GM12878 (cell line): Measurements from ENCODE around the gene RETREG1. TPM values are rescaled to one million over a fixed set of nuclear protein-coding genes. Genes with fewer than 3 reads are reported as not detected.
"Not testable (repeated sequence)": the region's sequence is repeated elsewhere in the genome, so short reads cannot be mapped to it uniquely, and the experiment has no call there.

ENCODE experiments used
- ATAC-seq: fragments of 200-7000 bp; cut with Tn5 transposase; 3 replicates; pipeline ENCODE4 v1.9.1; 2020; ENCODE audit warnings: mild to moderate bottlenecking, moderate library complexity
- BruUV-seq: library from RNA; stranded (reverse); fragments of 400-500 nt; replicated peaks from 2 replicates; lab custom pipeline; 2021; lab: Mats Ljungman, UMichigan
- CTCF ChIA-PET: fragments of 300-600 bp; sonication (Branson Sonifier 250); formaldehyde crosslinking; extraction: SDS; loops from one replicate; lab custom pipeline; 2021; ENCODE audit warnings: inconsistent platforms; lab: Yijun Ruan, JAX
- POLR2A ChIA-PET: fragments of 350-600 bp; formaldehyde crosslinking; extraction: SDS; loops from one replicate; lab custom pipeline; 2021; ENCODE audit warnings: inconsistent platforms; lab: Charles Lee
- RAD21 ChIA-PET: fragments of 300-600 bp; sonication (Branson Sonifier 250); formaldehyde crosslinking; loops from one replicate; lab custom pipeline; 2023; ENCODE audit warnings: antibody characterized with exemption; ENCODE audit not compliant: unreplicated experiment; lab: Charles Lee
- SMC1A ChIA-PET: fragments of 300-600 bp; sonication (Branson Sonifier 250); formaldehyde crosslinking; loops from one replicate; lab custom pipeline; 2023; ENCODE audit not compliant: unreplicated experiment, uncharacterized antibody; lab: Charles Lee
- DNase-seq: peaks from one replicate; pipeline ENCODE4 v3.0.0-alpha.2; 2011; ENCODE audit warnings: low read depth, low spot score
- FAIRE-seq: peaks from 3 replicates; lab custom pipeline; 2011; peaks lifted over from hg19 to GRCh38; lab: Jason Lieb, UNC
- H2AFZ ChIP-seq: 2 replicates; pipeline ENCODE4 v1.6.0; 2011; ENCODE audit warnings: low read depth, low read length, control low read depth; ENCODE audit not compliant: control insufficient read depth
- H3K27ac ChIP-seq: 2 replicates; pipeline ENCODE4 v1.5.1; 2011; ENCODE audit warnings: control low read depth; ENCODE audit not compliant: control insufficient read depth, insufficient read depth
- H3K27me3 ChIP-seq, 2 experiments: replicated peaks in 1 of 2; 2 replicates each; pipeline versions ENCODE4 v1.6.0 to v1.6.1; 2011; ENCODE audit warnings: low read length in 1 of 2; ENCODE audit not compliant: control insufficient read depth in 2 of 2, insufficient read depth in 2 of 2
- H3K36me3 ChIP-seq, 2 experiments: 2 replicates each; pipeline ENCODE4 v1.5.1; 2011; ENCODE audit warnings: low read length in 1 of 2; ENCODE audit not compliant: control insufficient read depth in 2 of 2, insufficient read depth in 2 of 2
- H3K4me1 ChIP-seq: 2 replicates; pipeline ENCODE4 v1.6.1; 2011; ENCODE audit warnings: mild to moderate bottlenecking, low read length, moderate library complexity, mixed read lengths; ENCODE audit not compliant: control insufficient read depth, insufficient read depth
- H3K4me2 ChIP-seq: 2 replicates; pipeline ENCODE4 v1.6.0; 2011; ENCODE audit warnings: control low read depth; ENCODE audit not compliant: control insufficient read depth, insufficient read depth
- H3K4me3 ChIP-seq: fragments of 200-600 bp; sonication (generic); 2 replicates; pipeline ENCODE4 v1.5.1; 2016
- H3K79me2 ChIP-seq: 2 replicates; pipeline ENCODE4 v1.6.0; 2011; ENCODE audit warnings: low read length; ENCODE audit not compliant: control insufficient read depth, insufficient read depth
- H3K9ac ChIP-seq: 2 replicates; pipeline ENCODE4 v1.8.0; 2011; ENCODE audit warnings: low read length, control low read depth, mixed read lengths; ENCODE audit not compliant: control insufficient read depth, insufficient read depth
- H3K9me3 ChIP-seq: replicated peaks from 3 replicates; pipeline ENCODE4 v1.5.1; 2011; ENCODE audit warnings: mild to moderate bottlenecking, low read length; ENCODE audit not compliant: control insufficient read depth, insufficient read depth
- H4K20me1 ChIP-seq: 2 replicates; pipeline ENCODE4 v1.6.0; 2011; ENCODE audit not compliant: control insufficient read depth, insufficient read depth
- CBFB ChIP-seq: IDR thresholded peaks from 2 replicates; pipeline ENCODE4 v1.6.1; 2016; ENCODE audit warnings: antibody characterized with exemption, low read depth
- MEF2A ChIP-seq: IDR thresholded peaks from 2 replicates; pipeline ENCODE4 v1.6.1; 2011; ENCODE audit warnings: low read depth, mild to moderate bottlenecking, low read length, moderate library complexity; ENCODE audit not compliant: insufficient read depth
- MYC ChIP-seq: IDR thresholded peaks from 2 replicates; pipeline ENCODE4 v1.6.1; 2011; ENCODE audit warnings: mild to moderate bottlenecking, low read length, moderate library complexity, inconsistent platforms; ENCODE audit not compliant: insufficient read depth, insufficient replicate concordance, insufficient read length, severe bottlenecking
- POLR2AphosphoS2 ChIP-seq: IDR thresholded peaks from 2 replicates; pipeline ENCODE4 v1.6.1; 2011; ENCODE audit warnings: low read depth, mild to moderate bottlenecking, low read length, improper control_type of control experiment, moderate library complexity
- RFX5 ChIP-seq: IDR thresholded peaks from 2 replicates; pipeline ENCODE4 v1.6.1; 2011; ENCODE audit warnings: low read depth, low read length, improper control_type of control experiment
- SIN3A ChIP-seq: IDR thresholded peaks from 2 replicates; pipeline ENCODE4 v1.6.1; 2012; ENCODE audit warnings: low read depth, low read length, improper control_type of control experiment
- SMAD5 ChIP-seq: IDR thresholded peaks from 2 replicates; pipeline ENCODE4 v1.6.1; 2016; ENCODE audit warnings: antibody characterized with exemption, low read depth
- SRF ChIP-seq, 2 experiments: IDR thresholded peaks; 2 replicates each; pipeline ENCODE4 v1.6.1; 2011; ENCODE audit warnings: low read depth in 2 of 2, low read length in 2 of 2, mild to moderate bottlenecking in 1 of 2, moderate library complexity in 1 of 2
- SUPT20H ChIP-seq: IDR thresholded peaks from 2 replicates; pipeline ENCODE4 v1.6.1; 2011; ENCODE audit warnings: low read depth, mild to moderate bottlenecking, low read length, moderate library complexity, borderline replicate concordance; ENCODE audit not compliant: control insufficient read depth
- TCF7 ChIP-seq: IDR thresholded peaks from 2 replicates; pipeline ENCODE4 v1.6.1; 2014; ENCODE audit warnings: antibody characterized with exemption, borderline replicate concordance
- YY1 ChIP-seq: IDR thresholded peaks from 2 replicates; pipeline ENCODE4 v1.6.1; 2011; ENCODE audit warnings: low read depth, mild to moderate bottlenecking, low read length
- ZNF207 ChIP-seq: fragments of 450-650 bp; IDR thresholded peaks from 2 replicates; pipeline ENCODE4 v1.6.1; 2014; ENCODE audit warnings: antibody characterized with exemption, mild to moderate bottlenecking, borderline replicate concordance
- WGBS: methylation state at CpG from one replicate; pipeline ENCODE4 v1.1.6; 2016; ENCODE audit warnings: low lambda C conversion rate; ENCODE audit not compliant: insufficient replicate concordance, insufficient coverage; ENCODE audit errors: missing lambda C conversion rate; 5-methylcytosine and 5-hydroxymethylcytosine counted together
- in situ Hi-C: fragments of 300-500 bp; cut with MboI; formaldehyde crosslinking; loops from 9 replicates; pipeline ENCODE4 v1.14.3; 2018; ENCODE audit warnings: mixed read lengths
- intact Hi-C: fragments of 100-400 bp; cut with micrococcal nuclease; formaldehyde crosslinking; loops from one replicate; pipeline ENCODE4 v1.14.2; 2022; ENCODE audit not compliant: unreplicated experiment
- polyA plus RNA-seq, 11 experiments: library from polyadenylated mRNA; depleted of rRNA in 4 of 11; unstranded in 6 of 11; stranded (reverse) in 5 of 11; fragments of >200 nt; fragmentation: Nextera tagmentation in 4 of 11; fragmentation: Illumina TruSeq in 1 of 11; extraction: Ambion mirVana in 4 of 11; extraction: Trizol in 1 of 11; gene quantifications; 1 replicate in 1 of 11; 2 replicates in 10 of 11; pipeline versions ENCODE4 v1.2.1 to v1.2.3, GENCODE V29; 2011 to 2016; ENCODE audit warnings: inconsistent platforms in 2 of 11, missing spikeins in 2 of 11, low read depth in 1 of 11
- total RNA-seq, 4 experiments: library from RNA; depleted of rRNA in 3 of 4; stranded (reverse); fragments of >200 nt in 3 of 4; fragmentation: Illumina TruSeq in 1 of 4; extraction: Trizol in 1 of 4; gene quantifications; 2 replicates each; pipeline versions ENCODE4 v1.2.1 to v1.2.3, GENCODE V29; 2013 to 2021
- TF ChIP-seq, protein P1 (sequence below): IDR thresholded peaks from 2 replicates; pipeline ENCODE4 v1.6.1; 2011; ENCODE audit warnings: mild to moderate bottlenecking, low read depth, low read length, moderate library complexity; ENCODE audit not compliant: insufficient replicate concordance

Gene RETREG1
- total and polyA plus RNA-seq, 10 of the 15 experiments (the other 5 are each of a cell fraction or from before 2014, with no cell fraction given): 3.9 to 8.9 (median 6.4) TPM

DNA sequence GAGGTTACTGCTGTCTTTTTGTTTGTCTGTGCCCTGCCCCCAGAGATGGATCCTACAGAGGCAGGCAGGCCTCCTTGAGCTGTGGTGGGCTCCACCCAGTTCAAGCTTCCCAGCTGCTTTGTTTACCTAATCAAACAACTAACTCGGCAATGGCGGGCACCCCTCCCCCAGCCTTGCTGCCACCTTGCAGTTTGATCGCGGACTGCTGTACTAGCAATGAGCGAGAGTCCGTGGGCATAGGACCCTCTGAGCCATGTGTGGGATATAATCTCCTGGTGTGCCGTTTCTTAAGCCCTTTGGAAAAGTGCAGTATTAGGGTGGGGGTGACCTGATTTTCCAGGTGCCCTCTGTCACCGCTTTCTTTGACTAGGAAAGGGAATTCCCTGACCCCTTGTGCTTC is 31.9 kb upstream of the RETREG1 start:
- H3K27ac ChIP-seq, H4K20me1 ChIP-seq, H3K27me3 ChIP-seq, in situ Hi-C loops, intact Hi-C loops, H3K9me3 ChIP-seq, POLR2A ChIA-PET, CTCF ChIA-PET, H2AFZ ChIP-seq, H3K4me3 ChIP-seq, H3K4me2 ChIP-seq, BruUV-seq, H3K36me3 ChIP-seq, H3K79me2 ChIP-seq, DNase-seq, SMC1A ChIA-PET, RAD21 ChIA-PET, H3K9ac ChIP-seq, H3K4me1 ChIP-seq, FAIRE-seq, ATAC-seq: not testable (repeated sequence)
- 53% methylated on average over 8 of the region's 8 CpGs for WGBS

DNA sequence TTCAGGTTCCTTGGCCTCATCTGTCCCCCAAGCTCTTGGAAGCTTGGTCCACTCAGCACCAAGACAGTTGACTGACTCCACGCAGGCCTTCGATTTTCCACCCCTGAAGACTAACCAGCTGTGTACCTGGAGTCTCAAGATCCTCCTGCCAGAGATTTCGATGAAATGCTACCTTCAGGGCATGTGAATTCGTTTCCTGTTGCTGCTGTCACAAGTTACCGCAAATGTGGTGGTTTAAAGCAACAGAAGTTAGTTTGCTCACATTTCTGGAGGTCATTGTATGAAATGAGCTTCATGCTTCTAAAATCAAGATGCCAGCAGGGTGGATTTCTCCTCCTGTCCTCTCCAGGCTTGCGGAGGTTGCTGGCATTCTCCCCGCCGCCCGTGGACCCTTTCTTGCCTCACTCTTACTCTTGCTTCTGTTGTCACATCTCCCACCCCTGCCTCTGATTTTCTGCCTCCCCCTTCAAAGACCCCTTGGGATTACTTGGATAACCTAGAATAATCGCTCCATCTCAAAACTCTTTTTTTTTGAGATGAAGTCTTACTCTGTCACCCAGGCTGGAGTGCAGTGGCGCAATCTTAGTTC is 27.6 kb upstream of the RETREG1 start:
- 46% methylated on average over 11 of the region's 11 CpGs for WGBS
- Histone ChIP-seq H3K36me3 (no peaks in the 10 kb centered on the region), H3K4me1 (no peaks in the 10 kb centered on the region), H3K27me3 (no peaks in the 10 kb centered on the region), H3K4me2 (no peak overlapping the region), H2AFZ (no peak overlapping the region), H3K27ac (no peak overlapping the region), H3K9me3 (no peaks in the 10 kb centered on the region), H3K9ac (no peak overlapping the region), H4K20me1 (no peaks in the 10 kb centered on the region), H3K79me2 (no peaks in the 10 kb centered on the region), H3K4me3 (no peak overlapping the region)
- DNase-seq: no peak
- ChIA-PET RAD21 (no interaction called here), SMC1A (no interaction called here), CTCF (no interaction called here), POLR2A (no interaction called here)
- ATAC-seq: no peak
- TF ChIP-seq SMAD5: no peak
- TF ChIP-seq MYC: no peak
- no peak for TF ChIP-seq SUPT20H
- no peak for TF ChIP-seq TCF7
- no peak for TF ChIP-seq SIN3A
- no peak for TF ChIP-seq CBFB
- no peak for TF ChIP-seq POLR2AphosphoS2
- no peak for TF ChIP-seq RFX5
- no peak for TF ChIP-seq MEF2A
- TF ChIP-seq, protein P1, sequence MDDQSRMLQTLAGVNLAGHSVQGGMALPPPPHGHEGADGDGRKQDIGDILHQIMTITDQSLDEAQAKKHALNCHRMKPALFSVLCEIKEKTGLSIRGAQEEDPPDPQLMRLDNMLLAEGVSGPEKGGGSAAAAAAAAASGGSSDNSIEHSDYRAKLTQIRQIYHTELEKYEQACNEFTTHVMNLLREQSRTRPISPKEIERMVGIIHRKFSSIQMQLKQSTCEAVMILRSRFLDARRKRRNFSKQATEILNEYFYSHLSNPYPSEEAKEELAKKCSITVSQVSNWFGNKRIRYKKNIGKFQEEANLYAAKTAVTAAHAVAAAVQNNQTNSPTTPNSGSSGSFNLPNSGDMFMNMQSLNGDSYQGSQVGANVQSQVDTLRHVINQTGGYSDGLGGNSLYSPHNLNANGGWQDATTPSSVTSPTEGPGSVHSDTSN: no peak
- TF ChIP-seq ZNF207: no peak
- no peak for TF ChIP-seq YY1
- no peak for TF ChIP-seq SRF (IDR thresholded peaks at IDR 0.05; ENCODE audit: low read depth in 2 of 2, low read length in 2 of 2)
- intact Hi-C loops: no loop called here
- FAIRE-seq: no peak
- in situ Hi-C loops: no loop called here
- BruUV-seq: no TSS peak
